HUDEP-2 (cell line): ENCODE measurements around the gene NCBP2.

Experiments used
- DNase-seq, 76 experiments: peaks; one replicate each; lab custom pipeline; 2025; ENCODE audit not compliant: unreplicated experiment in 76 of 76; lab: John Stamatoyannopoulos, UW

NCBP2 gene

GRCh38 chr3:196942915-196943277 is 568 bp upstream of the NCBP2 start:
- peak in 1 of 76 experiments; percentile 8 for DNase-seq

GRCh38 chr3:196941729-196942225 is 551 bp downstream of the NCBP2 start:
- DNase-seq: peak in 58 of 76 experiments; percentile 6 to 83 (median 48)

DNA sequence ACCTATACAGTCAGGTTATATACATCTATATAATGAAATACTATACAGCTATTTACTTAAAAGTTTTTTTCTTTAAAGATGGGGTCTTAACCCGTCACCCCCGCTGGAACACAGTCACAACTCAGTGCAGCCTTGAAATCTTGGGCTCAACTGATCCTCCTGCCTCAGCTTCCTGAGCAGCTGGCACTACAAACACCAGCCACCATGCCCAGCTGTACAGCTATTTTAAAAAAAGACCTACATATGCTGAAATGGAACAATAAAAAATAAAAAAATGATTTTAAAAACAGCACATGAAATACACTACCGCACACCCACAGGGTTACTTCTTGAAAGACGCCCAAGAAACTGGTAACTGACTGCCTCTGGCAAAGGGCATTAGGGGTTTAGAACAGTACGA is 3.8 kb downstream of the NCBP2 start:
- DNase-seq: no peak

DNA sequence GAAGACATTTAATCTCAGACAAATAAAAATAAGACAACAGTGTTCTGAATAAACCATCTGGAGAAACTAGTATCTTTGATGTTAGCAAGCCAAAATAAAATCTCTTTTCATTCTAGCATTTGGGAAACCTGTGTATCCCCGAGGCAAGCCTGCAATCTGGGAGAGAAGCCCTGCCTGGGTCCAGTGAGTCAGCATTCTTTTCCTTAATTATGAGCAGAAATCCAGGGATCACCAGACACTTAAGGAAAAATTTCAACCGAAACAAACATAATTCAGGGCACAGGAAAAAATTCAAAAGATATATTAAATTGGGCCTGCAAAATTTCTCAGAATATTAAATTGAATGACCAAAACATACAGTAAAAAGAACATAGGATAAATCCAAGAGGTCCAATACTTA is 4.2 kb downstream of the NCBP2 start:
- DNase-seq: no peak

GRCh38 chr3:196936288-196936687 is 6.0 kb downstream of the NCBP2 start:
- DNase-seq: no peak

- DNase-seq: no peak
Observed at GRCh38 chr3:196932600-196932999, 9.7 kb downstream of the NCBP2 start.

DNA sequence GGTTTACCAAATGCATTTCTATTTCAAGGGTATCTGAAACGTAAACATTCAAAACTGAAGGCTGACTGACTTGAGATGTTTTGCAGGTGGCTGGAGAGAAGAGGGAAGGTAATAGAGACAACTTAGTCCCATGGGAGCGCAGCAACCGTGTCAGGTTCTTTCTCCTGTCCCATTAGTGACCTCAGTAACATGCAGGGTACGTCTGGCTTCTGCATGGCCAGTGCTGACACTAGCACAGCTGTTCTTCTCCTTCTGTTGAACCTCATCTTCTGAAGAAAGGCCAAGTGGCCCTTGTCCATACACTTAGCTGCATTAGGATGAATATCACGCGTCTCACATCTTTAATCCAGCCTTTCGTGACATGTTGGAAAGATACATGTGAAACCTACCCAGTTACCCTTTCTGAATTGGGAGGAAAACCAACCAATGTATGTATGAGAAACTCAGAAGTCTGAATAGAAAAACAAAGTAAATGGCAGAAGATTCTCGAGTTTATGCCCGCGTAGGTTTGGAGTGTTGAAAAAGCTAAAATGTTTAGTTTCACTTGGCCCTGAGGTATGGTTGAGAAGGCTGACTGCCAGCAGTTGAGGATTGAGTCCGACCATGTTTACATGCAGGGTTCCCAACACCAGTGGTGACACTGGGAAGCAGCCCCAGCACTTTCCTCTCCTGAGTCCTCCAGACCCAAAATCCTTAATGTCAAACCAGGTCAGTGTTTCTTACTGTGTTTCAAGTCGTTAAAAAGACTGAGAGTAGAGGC is 10.3 kb downstream of the NCBP2 start:
- no peak for DNase-seq

GRCh38 chr3:196931157-196931556 is 11.2 kb downstream of the NCBP2 start:
- no peak for DNase-seq

- no peak for DNase-seq
Observed at GRCh38 chr3:196927571-196928453, 14.5 kb downstream of the NCBP2 start.

DNA sequence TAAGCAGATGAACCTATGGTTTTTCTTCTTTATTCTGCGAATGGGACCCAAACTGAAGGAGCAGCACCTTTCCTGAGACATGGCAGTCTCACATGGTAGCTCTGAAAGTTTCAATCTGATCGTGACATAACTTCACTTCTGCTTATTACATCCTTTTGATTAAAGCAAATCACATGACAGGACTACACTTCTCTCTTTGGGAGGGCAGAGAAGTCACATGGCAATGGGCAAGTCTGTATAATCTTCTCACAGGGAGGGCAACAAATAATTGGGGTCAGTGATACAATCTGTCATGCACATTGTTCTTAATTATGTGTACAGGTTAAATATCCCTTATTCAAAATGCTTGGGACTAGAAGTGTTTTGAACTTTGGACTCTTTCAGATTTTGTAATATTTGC is 21.6 kb downstream of the NCBP2 start:
- DNase-seq: no peak

GRCh38 chr3:196918968-196919367 is 23.4 kb downstream of the NCBP2 start:
- no peak for DNase-seq

DNA sequence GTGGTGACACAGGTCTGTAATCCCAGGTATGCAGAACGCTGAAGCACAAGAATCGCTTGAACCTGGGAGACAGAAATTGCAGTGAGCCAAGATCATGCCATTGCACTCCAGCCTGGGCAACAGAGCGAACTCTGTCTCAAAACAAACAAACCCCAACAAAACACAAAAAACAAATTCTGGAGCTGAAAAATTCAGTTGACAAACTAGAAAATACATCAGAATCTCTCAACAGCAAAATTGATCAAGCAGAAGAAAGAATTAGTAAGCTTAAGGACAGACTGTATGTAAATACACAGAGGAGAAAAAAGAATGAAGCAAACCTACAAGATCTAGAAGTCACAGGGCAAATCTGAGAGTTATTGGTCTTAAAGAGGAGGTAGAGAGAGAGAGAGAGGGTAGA is 25.3 kb downstream of the NCBP2 start:
- no peak for DNase-seq

- no peak for DNase-seq
Observed at GRCh38 chr3:196916221-196916620, 26.1 kb downstream of the NCBP2 start.

DNA sequence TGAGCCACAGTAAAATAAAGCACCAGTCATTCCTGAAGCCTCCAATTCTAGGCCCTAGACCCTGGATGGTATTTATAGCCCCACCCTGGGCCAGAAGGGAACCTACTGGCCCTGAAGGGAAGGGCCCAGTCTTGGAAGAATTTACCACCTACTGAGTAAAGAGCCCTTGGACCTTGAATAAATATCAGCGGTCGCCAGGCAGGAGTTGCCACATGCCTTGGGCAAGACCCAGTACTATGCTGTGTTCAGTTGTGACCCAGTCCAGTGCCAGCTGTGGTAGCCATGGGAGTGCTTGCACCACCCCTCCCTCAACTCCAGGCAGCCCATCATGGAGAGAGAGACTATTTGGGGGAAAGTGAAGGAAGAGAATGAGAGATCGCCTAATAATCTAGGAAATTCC is 27.0 kb downstream of the NCBP2 start:
- DNase-seq: no peak

DNA sequence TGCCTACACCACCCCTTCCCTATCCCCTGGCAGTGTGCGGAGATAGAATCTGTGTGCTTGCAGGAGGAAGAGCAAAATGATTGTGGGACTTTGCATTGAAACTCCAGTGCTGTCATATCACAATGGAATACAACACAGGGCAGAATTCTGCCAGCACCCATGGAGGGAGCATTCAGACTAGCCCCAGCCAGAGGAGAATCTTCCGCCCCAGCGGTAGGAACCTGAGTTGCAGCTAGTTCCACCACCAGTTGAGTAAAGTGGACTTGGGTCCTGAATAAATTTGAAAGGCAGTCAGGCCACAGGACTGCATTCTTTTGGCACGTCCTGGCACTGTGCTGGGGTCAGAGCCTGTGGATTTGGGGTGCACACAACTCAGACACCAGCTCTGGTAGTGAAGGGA is 27.5 kb downstream of the NCBP2 start:
- DNase-seq: no peak

DNA sequence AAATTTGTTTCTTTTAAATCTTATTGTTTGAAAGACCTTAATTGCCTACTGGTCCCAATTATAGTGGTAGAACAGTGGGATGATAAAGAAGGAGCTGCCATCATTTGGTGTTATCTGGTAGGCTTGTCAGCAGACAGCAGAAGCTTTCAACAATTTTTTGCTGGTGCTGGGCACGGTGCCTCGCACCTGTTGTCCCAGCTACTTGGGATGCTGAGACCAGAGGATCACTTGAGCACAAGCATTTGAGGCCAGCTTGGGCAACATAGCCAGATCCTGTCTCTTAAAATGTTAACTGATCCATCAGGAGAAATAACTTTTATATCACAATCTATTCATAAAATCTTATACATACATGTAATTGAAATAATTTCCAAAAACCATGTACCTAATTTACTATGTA is 38.6 kb downstream of the NCBP2 start:
- DNase-seq: no peak

- DNase-seq: no peak
Observed at GRCh38 chr3:196902296-196902695, 40.0 kb downstream of the NCBP2 start.

GRCh38 chr3:196901768-196902167 is 40.6 kb downstream of the NCBP2 start:
- DNase-seq: no peak

DNA sequence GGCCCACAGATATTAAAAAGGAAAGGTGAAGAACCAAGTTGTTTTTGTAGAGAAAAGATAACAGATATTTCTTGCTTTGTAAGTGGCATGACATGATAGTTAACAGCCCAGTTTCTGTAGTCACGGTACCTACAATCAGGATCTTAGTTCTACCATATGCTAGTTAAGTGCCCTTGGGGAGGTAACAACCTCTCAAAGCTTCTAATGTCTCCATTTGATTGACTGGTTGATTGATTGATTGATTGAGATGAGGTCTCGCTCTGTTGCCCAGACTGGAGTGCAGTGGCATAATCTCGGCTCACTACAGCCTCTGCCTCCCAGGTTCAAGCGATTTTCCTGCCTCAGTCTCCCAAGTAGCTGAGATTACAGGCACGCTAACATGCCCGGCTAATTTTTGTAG is 46.1 kb downstream of the NCBP2 start:
- DNase-seq: no peak

DNA sequence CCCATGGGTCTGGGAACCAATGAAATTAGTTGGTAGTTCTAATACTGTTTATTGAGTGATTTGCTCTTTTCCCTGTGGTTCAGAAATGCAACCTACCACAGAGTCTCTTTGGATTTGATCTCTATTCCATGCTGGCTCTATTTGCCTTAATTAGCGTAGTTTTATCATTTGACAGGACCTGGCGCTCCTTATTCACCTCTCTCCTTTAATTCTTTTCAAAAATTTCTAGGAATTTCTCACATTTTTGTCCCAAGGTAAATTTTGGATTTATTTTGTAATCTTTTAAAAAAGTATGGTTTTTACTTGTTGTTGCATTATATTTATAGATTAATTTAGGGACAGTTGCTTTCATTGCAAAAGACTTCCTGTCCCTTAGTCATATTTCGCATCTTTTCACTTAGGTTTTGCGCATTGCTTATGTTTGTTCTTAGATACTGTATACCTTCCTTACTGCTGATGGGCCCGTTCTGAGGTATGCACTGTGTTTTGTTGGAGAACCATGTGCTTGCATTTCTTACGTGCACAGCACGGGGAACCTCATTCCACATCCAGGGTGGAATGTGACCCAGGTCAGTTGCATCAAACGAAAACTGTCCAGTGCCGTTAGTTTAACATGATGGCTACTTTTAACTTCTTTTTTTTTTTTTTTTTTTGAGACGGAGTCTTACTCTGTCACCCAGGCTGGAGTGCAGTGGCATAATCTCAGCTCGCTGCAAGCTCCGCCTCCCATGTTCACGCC is 47.6 kb downstream of the NCBP2 start:
- DNase-seq: no peak
